GM18508 (cell line): ENCODE results near the gene ITGA2.
A peak's percentile ranks its signal among the peaks of the same experiment; 100 is the strongest.
"Not testable (repeated sequence)": the region's sequence is repeated elsewhere in the genome, so short reads cannot be mapped to it uniquely, and the experiment has no call there.

Source experiments
- ATAC-seq: cut with Tn5 transposase; IDR thresholded peaks from one replicate; pipeline ENCODE4 v1.9.1; 2021; ENCODE audit warnings: moderate number of reproducible peaks; ENCODE audit not compliant: insufficient read depth, unreplicated experiment

The ITGA2 gene

GRCh38 chr5:52989025-52989780 lies at the start of gene ITGA2:
Gene ITGA2 (plus strand): TSS chr5:52989352. CDS start chr5:52989469, 117 bp downstream.
- no peak for ATAC-seq

- ATAC-seq: no peak
Observed at GRCh38 chr5:52943285-52943684, 45.9 kb upstream of the ITGA2 start.

GRCh38 chr5:52943808-52944207 lies 45.3 kb upstream of the ITGA2 start:
- ATAC-seq: no peak

- no peak for ATAC-seq
Observed at GRCh38 chr5:52945040-52945439, 44.1 kb upstream of the ITGA2 start.

GRCh38 chr5:52947208-52947607 lies 41.9 kb upstream of the ITGA2 start:
- ATAC-seq: no peak

GRCh38 chr5:52947851-52948250 lies 41.3 kb upstream of the ITGA2 start:
- no peak for ATAC-seq

GRCh38 chr5:52948418-52949076 lies 40.6 kb upstream of the ITGA2 start:
- ATAC-seq: peak; percentile 100

- no peak for ATAC-seq
Observed at GRCh38 chr5:52950686-52951085, 38.5 kb upstream of the ITGA2 start.

GRCh38 chr5:52952483-52952882 lies 36.7 kb upstream of the ITGA2 start:
- no peak for ATAC-seq

GRCh38 chr5:52956014-52956413 lies 33.1 kb upstream of the ITGA2 start:
- ATAC-seq: no peak

- ATAC-seq: peak; percentile 81
Observed at GRCh38 chr5:52956915-52957747, 32.0 kb upstream of the ITGA2 start.

- ATAC-seq: no peak
Observed at GRCh38 chr5:52961274-52961681, 27.9 kb upstream of the ITGA2 start.

- no peak for ATAC-seq
Observed at GRCh38 chr5:52963636-52964035, 25.5 kb upstream of the ITGA2 start.

GRCh38 chr5:52964138-52964537 lies 25.0 kb upstream of the ITGA2 start:
- ATAC-seq: no peak

- ATAC-seq: not testable (repeated sequence)
Observed at GRCh38 chr5:52976157-52976556, 13.0 kb upstream of the ITGA2 start.

- ATAC-seq: no peak
Observed at GRCh38 chr5:52977264-52977897, 11.8 kb upstream of the ITGA2 start.

- ATAC-seq: no peak
Observed at GRCh38 chr5:52981507-52981906, 7.6 kb upstream of the ITGA2 start.

GRCh38 chr5:52983731-52984636 lies 5.2 kb upstream of the ITGA2 start:
- no peak for ATAC-seq

- no peak for ATAC-seq
Observed at GRCh38 chr5:52985306-52985705, 3.8 kb upstream of the ITGA2 start.
